Kidney (tissue), 14 donors: Measurements from ENCODE around the gene MANSC4. TPM values are rescaled to one million over a fixed set of nuclear protein-coding genes. Genes with fewer than 3 reads are reported as not detected.

Experiments used
- DNase-seq, 5 donors: peaks; one replicate each; pipeline ENCODE4 v3.0.0-alpha.2; 2013 to 2020
- FAIRE-seq: peaks from 2 replicates; lab custom pipeline; 2012; peaks lifted over from hg19 to GRCh38; lab: Jason Lieb, UNC
- H3K27ac ChIP-seq, 2 donors: one replicate each; pipeline ENCODE4 v1.7.0; 2013; ENCODE audit warnings: low read depth in 2 of 2, low read length in 2 of 2, inconsistent platforms in 1 of 2
- H3K27me3 ChIP-seq: one replicate; pipeline ENCODE4 v1.7.1; 2013; ENCODE audit warnings: low read length, inconsistent platforms; ENCODE audit not compliant: control insufficient read depth, insufficient read depth
- H3K36me3 ChIP-seq, 3 donors: one replicate each; pipeline versions ENCODE4 v1.7.0 to v1.7.1; 2013; ENCODE audit warnings: low read length in 3 of 3, control low read depth in 1 of 3, inconsistent platforms in 1 of 3; ENCODE audit not compliant: insufficient read depth in 3 of 3, control insufficient read depth in 2 of 3
- H3K4me1 ChIP-seq, 3 donors: one replicate each; pipeline versions ENCODE4 v1.7.0 to v1.7.1; 2013; ENCODE audit warnings: low read length in 3 of 3, inconsistent platforms in 1 of 3, low read depth in 1 of 3; ENCODE audit not compliant: control insufficient read depth in 2 of 3, insufficient read depth in 2 of 3
- H3K4me3 ChIP-seq, 3 donors: one replicate each; pipeline versions ENCODE4 v1.7.0 to v1.8.1; 2013; ENCODE audit warnings: low read length in 3 of 3, control low read depth in 1 of 3, inconsistent platforms in 1 of 3
- H3K9ac ChIP-seq, 3 donors: one replicate each; pipeline versions ENCODE4 v1.7.0 to v1.7.1; 2013; ENCODE audit warnings: low read length in 3 of 3, control low read depth in 1 of 3, inconsistent platforms in 1 of 3
- H3K9me3 ChIP-seq, 3 donors: one replicate each; pipeline versions ENCODE4 v1.7.0 to v1.7.1; 2013; ENCODE audit warnings: low read length in 3 of 3, control low read depth in 1 of 3, inconsistent platforms in 1 of 3; ENCODE audit not compliant: control insufficient read depth in 2 of 3, insufficient read depth in 1 of 3
- CTCF ChIP-seq: IDR thresholded peaks from 3 replicates; pipeline ENCODE4 v1.5.1; 2012; ENCODE audit warnings: mild to moderate bottlenecking, moderate library complexity, borderline replicate concordance; ENCODE audit not compliant: insufficient read depth; ENCODE audit errors: extremely low read depth
- intact Hi-C: fragments of 100-400 bp; cut with DNase I; formaldehyde crosslinking; loops from one replicate; pipeline ENCODE4 v1.11.1; 2022
- polyA plus RNA-seq: library from polyadenylated mRNA; stranded (reverse); fragments of 350-450 nt; fragmentation: Illumina TruSeq; extraction: RNeasy Lipid Tissue Mini Kit (QIAGEN cat#74804); gene quantifications from one replicate; pipeline ENCODE4 v1.2.3, GENCODE V29; 2014; ENCODE audit warnings: low read depth, low replicate concordance; ENCODE audit not compliant: insufficient read depth
- total RNA-seq: library from RNA; stranded (reverse); fragmentation: NEBNext Ultra II Directional; extraction: Animal tissue kit (Norgen Biotek cat#: 25700); gene quantifications from one replicate; pipeline ENCODE4 v1.2.1, GENCODE V29; 2021
- donor health status: control.
- donor health status: control.
- donor health status: control.
- donor health status: control.
- donor health status: control.
- donor health status: DM: yes; HTN: yes; CAD: no.
- donor health status: Normal renal cell carcinoma (clear cell type).

Gene MANSC4
- total and polyA plus RNA-seq, 2 donors from 2014 or later = not detected

DNA sequence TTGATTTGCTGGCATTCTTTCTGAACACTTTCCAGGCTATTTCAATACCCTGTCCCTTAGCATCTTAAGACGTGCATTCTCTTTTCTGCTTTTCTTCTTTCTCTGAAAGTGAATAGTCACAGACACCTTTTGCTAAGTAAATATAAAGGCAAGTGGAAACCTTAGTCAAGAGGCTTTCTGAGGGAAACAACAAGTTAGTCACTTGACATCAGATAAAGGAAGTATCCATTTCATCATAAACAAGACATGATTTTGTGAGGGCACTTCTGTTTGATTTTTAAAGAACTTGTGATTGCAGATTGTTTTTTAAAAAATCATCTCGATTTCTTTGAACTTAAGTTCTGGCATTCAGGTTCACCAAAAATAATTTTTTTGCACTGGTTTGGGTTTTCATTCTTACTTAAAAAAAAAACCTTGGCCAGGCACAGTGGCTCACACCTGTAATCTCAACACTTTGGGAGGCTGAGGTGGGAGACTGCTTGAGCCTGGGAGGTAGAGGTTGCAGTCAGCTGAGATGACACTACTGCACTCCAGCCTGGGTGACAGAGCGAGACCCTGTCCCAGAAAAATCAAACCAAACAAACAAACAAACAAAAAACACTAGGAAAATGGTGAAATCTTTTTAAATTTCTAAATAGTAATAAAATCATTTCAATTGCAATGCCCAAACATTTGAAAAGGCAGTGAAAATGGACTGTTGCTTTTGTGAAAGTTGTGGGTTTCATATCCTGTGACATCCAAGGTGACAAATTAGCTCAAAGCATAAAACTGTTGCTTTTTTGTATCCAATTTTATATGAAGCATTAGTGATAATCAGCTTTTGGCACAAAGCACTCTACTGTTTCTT, 8.3 kb downstream of the MANSC4 start:
- H3K4me1 ChIP-seq = no peaks in the 10 kb centered on the region
- no peaks in the 10 kb centered on the region for H3K9me3 ChIP-seq
- no peak for DNase-seq
- no peaks in the 10 kb centered on the region for H3K27me3 ChIP-seq
- no peak for TF ChIP-seq CTCF
- no peaks in the 10 kb centered on the region for H3K36me3 ChIP-seq
- FAIRE-seq = no peak
- no peak overlapping the region for H3K9ac ChIP-seq
- intact Hi-C loops = no loop called here
- H3K4me3 ChIP-seq = no peak overlapping the region
- H3K27ac ChIP-seq = no peak overlapping the region

DNA sequence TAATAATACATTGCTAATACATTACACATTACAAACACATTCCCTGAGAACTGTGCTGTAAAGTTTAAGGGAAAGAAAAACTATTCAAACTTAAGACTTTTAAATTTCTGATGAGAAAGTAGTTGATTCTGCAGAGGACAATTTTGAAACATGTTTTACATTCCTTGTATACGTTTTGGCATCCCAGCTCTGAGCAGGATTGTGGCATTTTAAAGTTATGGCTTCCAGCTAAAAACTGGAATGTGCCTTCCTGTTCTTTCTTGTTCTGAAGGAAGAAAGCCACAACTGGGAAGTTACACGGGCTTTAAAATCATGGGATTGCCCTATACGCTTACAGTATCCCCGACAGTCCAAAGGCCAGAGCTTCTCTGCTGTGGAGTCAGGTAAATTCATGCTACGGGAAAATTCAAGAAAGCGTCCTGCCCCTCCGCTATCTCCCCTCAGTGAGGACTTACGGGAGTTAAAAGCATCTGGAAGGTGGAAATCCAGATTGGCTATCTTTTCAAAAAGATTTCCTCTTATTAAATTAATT, 10.8 kb downstream of the MANSC4 start:
- H3K4me3 ChIP-seq = no peak overlapping the region
- H3K9me3 ChIP-seq = no peaks in the 10 kb centered on the region
- H3K9ac ChIP-seq = no peak overlapping the region
- peak in 2 of 5 donors; percentile 9 to 31 for DNase-seq
- FAIRE-seq = no peak
- no peaks in the 10 kb centered on the region for H3K4me1 ChIP-seq
- TF ChIP-seq CTCF = no peak
- intact Hi-C loops = no loop called here
- no peaks in the 10 kb centered on the region for H3K36me3 ChIP-seq
- H3K27ac ChIP-seq = no peak overlapping the region
- no peaks in the 10 kb centered on the region for H3K27me3 ChIP-seq

GRCh38 chr12:27766587-27766986, 13.4 kb downstream of the MANSC4 start:
- FAIRE-seq (no peak), DNase-seq (no peak)
- intact Hi-C loops = no loop called here
- TF ChIP-seq CTCF = no peak
- no peaks in the 10 kb centered on the region for H3K4me1 ChIP-seq
- no peaks in the 10 kb centered on the region for H3K27me3 ChIP-seq
- H3K4me3 ChIP-seq = no peak overlapping the region
- H3K9ac ChIP-seq = no peak overlapping the region
- H3K9me3 ChIP-seq = no peaks in the 10 kb centered on the region
- H3K36me3 ChIP-seq = no peaks in the 10 kb centered on the region
- no peak overlapping the region for H3K27ac ChIP-seq
